HG02840 (cell line): ENCODE measurements around the gene KMT2C.

Experiments
- ATAC-seq: cut with Tn5 transposase; IDR thresholded peaks from one replicate; pipeline ENCODE4 v1.9.1; 2021; ENCODE audit warnings: mild to moderate bottlenecking, moderate library complexity, moderate number of reproducible peaks; ENCODE audit not compliant: unreplicated experiment, low FRiP score

The KMT2C gene

GRCh38 chr7:152158801-152159587, 276.8 kb downstream of the KMT2C start:
- ATAC-seq = peak; percentile 85

DNA sequence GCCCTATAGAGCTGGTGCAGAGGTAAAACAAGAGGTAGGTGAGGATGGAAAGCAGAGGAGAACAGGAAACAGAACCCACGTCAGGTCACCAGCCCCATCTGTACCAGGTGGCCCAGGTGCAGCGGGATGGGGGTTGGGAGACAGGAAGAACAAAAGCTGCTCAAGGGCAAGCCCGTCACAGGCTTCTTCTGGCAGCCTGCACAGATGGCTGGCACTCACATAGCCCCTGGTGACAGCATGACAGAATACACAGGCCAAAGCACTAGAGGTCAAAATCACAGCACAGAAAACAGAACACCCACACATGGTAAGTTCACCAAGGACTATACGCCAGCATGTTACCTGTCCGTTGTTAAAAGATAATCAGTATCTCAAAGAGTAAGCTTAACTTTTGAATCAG, 283.5 kb downstream of the KMT2C start:
- ATAC-seq = no peak

DNA sequence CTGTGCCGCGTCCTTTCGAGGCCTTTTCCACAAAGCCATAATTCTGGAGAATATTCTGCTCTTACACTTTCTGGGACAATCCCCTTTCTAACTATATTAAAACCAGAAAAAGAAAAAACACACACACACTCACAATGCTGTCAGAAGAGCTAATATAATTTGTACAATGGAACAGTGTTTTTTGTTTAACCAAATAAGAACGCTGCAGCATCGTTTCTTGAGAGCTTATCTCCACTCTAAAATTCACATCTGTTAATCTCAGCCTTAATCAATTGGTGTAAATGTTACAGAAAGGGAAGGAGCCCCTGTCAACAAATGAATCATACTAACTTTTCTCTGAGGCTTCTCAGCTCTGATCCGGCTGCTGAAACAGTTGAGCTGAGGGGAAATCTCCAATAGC, 286.4 kb downstream of the KMT2C start:
- no peak for ATAC-seq

- no peak for ATAC-seq
These were observed 287.1 kb downstream of the KMT2C start for GRCh38 chr7:152148706-152149105.

GRCh38 chr7:152145853-152146466, 289.8 kb downstream of the KMT2C start:
- no peak for ATAC-seq

DNA sequence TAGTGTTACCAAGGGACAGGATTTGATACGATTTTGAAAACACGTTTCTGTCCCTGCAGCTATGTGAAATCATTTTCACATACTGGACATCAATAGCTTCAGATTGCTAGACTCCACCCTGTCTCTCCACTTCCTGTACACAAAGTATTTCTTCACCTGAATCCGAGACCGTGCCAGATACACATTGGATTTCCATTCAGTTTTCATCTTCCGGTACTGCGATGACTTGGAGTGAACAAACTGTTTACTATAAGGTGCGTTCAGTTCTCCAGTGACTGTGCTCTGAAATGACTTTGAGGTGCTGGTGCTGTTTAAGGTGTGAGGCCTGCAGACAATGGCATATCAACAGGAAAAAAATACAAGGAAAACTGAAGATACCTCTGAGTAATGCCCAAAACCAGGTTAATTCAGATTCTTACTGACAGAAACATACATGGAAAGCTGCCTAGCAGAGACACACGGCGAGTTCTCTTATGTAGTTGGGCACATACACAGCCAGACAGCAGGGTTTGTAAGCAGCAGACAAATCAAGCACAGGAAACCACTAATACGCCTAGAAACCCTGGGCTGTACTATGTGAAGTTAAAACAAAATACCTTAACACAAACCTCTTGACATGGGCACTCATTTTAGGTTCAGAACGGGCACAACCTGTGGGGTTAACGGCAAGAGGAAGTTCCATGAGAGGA, 291.1 kb downstream of the KMT2C start:
- no peak for ATAC-seq

DNA sequence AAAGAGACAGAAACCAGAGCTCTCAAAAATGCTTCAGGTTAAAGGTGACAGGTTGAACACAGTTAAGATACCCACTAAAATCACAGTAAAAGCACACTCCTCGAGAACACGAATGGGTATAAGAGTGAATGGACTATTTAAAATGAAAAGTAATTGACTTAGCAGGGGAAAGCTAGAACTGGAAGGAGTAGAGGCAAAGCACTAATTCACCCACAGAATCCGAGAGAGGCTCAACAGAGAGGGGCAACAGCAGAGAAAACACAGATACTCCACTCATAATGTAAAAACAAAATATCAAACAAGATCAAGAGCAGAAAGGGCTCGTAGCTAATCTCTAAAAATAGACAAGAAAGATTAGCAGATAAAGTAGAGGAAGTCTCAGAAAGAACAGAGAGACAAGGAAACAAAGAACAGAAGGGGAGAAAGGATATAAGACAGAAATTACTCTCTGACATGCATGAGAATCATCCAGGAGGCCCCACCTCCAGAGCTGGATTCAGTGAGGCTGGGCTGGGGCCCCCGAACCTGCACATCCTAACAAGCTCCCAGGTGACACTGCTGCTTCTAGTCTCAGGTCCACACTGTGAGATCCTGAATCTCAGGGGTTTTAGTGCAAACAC, 292.7 kb downstream of the KMT2C start:
- no peak for ATAC-seq

GRCh38 chr7:152140560-152140959, 295.2 kb downstream of the KMT2C start:
- no peak for ATAC-seq

DNA sequence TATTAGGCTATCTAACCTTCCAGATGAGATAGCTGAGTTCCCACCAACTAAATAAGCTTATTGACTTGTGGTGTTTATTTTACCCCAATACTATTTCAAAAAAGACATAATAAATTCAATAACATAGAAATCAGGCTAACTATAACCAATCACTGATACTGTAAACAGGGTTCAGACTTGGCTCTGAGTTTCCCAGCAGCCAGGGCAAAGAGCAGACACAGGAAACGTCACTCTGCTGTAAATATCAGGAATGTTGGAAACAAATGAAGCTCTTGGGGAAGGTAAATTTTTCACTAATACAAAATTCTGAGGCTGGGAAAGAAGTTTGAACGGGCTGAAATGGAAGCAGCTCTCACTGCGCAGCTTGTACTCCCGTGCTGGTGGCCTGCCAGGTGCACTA, 295.7 kb downstream of the KMT2C start:
- no peak for ATAC-seq

DNA sequence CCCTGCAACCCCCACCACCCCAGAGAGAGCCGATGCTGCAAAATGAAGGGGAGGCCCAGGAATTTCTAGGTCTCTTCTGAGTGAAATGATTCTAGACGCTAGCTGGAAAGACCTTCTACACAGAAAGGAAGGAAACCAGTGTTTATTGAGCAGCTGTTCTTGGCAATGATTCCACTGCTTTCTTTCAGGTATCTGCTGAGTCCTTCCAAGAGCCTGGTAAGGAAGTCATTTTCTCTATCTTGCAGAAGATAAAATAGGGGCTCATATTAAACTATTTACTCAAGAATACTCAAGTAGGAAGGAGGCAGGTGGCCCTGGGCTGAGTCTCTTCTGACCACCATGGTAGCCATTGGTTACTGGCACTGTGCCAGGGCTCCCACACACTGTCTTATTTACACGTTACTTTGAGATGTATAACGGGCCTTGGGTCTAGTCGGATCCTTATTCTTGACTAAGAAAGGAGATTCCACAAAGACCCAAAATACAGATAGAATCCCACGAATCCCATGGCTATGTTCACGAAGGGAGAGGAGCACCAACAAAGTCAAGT, 298.3 kb downstream of the KMT2C start:
- no peak for ATAC-seq

DNA sequence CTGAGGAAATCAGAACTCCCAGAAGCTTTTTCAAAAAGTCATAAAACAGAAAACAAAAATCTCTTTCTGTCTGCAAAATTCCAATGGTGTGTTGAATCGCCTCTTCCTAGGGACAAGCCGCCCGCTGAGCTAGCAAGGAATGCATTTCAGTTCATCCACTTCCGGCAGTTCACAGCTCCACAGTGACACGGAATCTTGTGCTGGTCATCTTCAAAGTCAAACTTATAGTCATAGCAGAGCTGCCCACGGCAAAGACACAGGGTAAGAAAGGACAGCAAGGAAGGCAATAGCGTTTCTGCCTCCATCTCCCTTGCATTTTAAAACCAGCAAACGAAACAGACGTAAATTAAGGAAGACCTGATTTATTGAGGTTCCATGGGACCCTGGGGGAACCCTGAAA, 299.1 kb downstream of the KMT2C start:
- ATAC-seq = no peak

- ATAC-seq = no peak
These were observed 302.0 kb downstream of the KMT2C start for GRCh38 chr7:152133804-152134203.

- ATAC-seq = no peak
These were observed 303.0 kb downstream of the KMT2C start for GRCh38 chr7:152132812-152133211.

- no peak for ATAC-seq
These were observed 303.8 kb downstream of the KMT2C start for GRCh38 chr7:152131981-152132494.

DNA sequence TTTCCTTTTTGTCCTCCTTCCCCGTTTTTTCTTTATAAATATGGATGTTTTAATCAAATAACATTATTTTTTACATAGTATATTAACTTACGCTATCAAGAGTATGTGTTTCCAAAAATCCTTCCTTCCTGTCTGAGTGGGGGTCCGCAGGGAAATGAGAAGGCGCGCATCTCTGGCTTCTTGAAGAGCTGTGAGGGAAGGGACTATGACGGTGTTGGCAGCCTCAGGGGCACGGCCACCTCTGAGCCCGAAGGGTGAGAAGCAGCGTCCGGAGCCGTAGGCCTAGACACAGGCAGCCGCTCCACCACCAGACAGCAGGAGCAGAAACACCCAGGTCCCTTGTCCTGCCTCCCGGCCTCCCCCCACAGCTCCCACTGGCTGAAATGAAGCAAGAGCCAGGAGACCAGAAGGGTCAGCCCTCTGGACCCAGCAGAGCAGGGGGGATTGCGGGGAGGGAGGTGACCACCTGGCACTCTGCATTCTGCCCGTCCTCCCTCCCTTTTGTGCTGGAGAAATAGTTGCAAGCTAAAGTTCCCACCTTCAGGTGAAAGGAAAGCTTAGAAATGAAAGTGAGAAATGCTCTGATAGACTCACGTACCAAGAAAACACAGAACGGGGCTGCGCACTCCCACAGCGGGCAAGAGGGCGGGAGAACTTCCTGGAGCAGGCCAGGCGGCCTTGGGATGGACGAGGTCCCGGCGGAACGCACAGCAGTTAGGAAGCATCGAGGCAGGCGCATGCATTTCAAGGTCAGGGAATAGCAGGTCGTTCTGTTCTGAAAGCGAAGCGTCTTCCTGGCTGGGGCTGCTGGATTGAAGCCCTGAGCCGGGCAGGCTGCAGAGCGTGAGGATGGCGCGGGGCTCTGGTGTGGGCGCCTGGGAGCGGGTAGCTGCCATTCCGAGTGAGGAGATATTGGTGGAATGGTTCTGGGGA, 304.9 kb downstream of the KMT2C start:
- no peak for ATAC-seq

DNA sequence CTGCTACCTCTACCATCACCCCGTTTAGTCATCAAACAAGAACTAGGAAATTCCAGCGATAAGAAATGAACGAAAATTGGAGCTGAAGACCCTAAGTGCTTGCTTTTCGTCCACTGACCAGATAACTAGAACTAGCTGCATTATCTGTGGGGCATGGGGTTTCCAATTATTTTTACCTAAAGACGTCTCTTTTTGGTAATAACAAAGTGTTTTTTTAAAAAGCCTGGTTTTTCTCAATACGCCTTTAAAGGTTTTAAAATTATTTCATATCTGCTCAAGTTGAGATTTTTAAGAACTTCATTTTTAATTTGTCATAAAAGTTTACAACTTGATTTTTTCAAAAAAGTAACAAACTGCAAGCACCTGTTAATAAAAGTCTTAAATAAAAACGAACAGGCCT, 306.1 kb downstream of the KMT2C start:
- ATAC-seq = no peak

GRCh38 chr7:152128741-152129461, 306.9 kb downstream of the KMT2C start:
- no peak for ATAC-seq

- no peak for ATAC-seq
These were observed 307.6 kb downstream of the KMT2C start for GRCh38 chr7:152128252-152128651.

DNA sequence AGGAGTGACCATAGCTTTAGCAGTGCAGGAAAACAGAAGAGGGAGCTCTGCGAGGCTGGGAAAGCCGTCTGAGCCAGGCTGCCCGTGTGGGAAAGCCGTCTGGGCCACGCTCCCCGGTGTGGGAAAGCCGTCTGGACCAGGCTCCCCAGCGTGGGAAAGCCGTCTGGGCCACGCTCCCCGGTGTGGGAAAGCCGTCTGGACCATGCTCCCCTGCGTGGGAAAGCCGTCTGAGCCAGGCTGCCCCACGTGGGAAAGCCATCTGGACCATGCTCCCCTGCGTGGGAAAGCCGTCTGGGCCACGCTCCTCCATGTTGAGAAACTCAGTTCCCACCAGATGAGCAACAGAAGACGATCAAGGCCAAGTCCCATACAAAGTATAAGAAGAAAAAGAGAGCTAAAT, 308.6 kb downstream of the KMT2C start:
- ATAC-seq = no peak
